K562 (cell line): ENCODE measurements around the gene GAL. TPM values are rescaled to one million over a fixed set of nuclear protein-coding genes. Genes with fewer than 3 reads are reported as not detected.

Experiments used
- ATAC-seq: fragments of 200-7000 bp; cut with Tn5 transposase; 3 replicates; pipeline ENCODE4 v1.9.1; 2020; ENCODE audit warnings: moderate library complexity
- BruUV-seq: library from RNA; stranded (reverse); fragments of 400-500 nt; replicated peaks from 2 replicates; lab custom pipeline; 2021; lab: Mats Ljungman, UMichigan
- CTCF ChIA-PET: fragments of 300-600 bp; formaldehyde crosslinking; extraction: SDS; loops from one replicate; lab custom pipeline; 2021; ENCODE audit warnings: low intra/inter-chr PET ratio; lab: Yijun Ruan, JAX
- POLR2A ChIA-PET: fragments of 300-600, 350-650 bp; sonication (Branson Sonifier 250); formaldehyde crosslinking; extraction: SDS; loops from one replicate; lab custom pipeline; 2021; ENCODE audit warnings: antibody characterized with exemption, inconsistent platforms; lab: Yijun Ruan, JAX
- DNase-seq, 4 experiments: peaks; one replicate each; pipeline versions ENCODE4 v3.0.0 to v3.0.0-alpha.2; 2011 to 2018; ENCODE audit warnings: low spot score in 3 of 4, mixed read lengths in 3 of 4; ENCODE audit errors: extremely low read depth in 1 of 4
- FAIRE-seq: peaks from 2 replicates; lab custom pipeline; 2011; peaks lifted over from hg19 to GRCh38; lab: Jason Lieb, UNC
- H2AFZ ChIP-seq: 2 replicates; pipeline ENCODE4 v1.6.0; 2011; ENCODE audit warnings: low read depth, low read length, control low read depth, inconsistent platforms
- H3K27ac ChIP-seq: fragments of 200-600 bp; 3 replicates; pipeline ENCODE4 v1.8.0; 2011; ENCODE audit warnings: low read depth, mild to moderate bottlenecking, control low read depth, inconsistent platforms, low read length, moderate library complexity, mixed read lengths; ENCODE audit errors: extremely low read depth
- H3K27me3 ChIP-seq, 2 experiments: fragments of 300-600 bp in 1 of 2; 2 replicates in 1 of 2; 3 replicates in 1 of 2; pipeline versions ENCODE4 v1.6.0 to v1.8.0; 2011; ENCODE audit warnings: inconsistent platforms in 2 of 2, low read length in 2 of 2, mild to moderate bottlenecking in 1 of 2, mixed read lengths in 1 of 2, moderate library complexity in 1 of 2; ENCODE audit not compliant: control insufficient read depth in 2 of 2, insufficient read depth in 2 of 2
- H3K36me3 ChIP-seq: fragments of 300-600 bp; 3 replicates; pipeline ENCODE4 v1.8.0; 2011; ENCODE audit warnings: mild to moderate bottlenecking, low read length, inconsistent platforms; ENCODE audit not compliant: control insufficient read depth, insufficient read depth
- H3K4me1 ChIP-seq, 2 experiments: fragments of 200-600 bp in 1 of 2; replicated peaks in 1 of 2; 2 replicates in 1 of 2; 3 replicates in 1 of 2; pipeline versions ENCODE4 v1.5.1 to v1.8.0; 2011; ENCODE audit warnings: inconsistent platforms in 2 of 2, low read length in 2 of 2, mild to moderate bottlenecking in 1 of 2, mixed read lengths in 1 of 2, moderate library complexity in 1 of 2; ENCODE audit not compliant: control insufficient read depth in 2 of 2, insufficient read depth in 2 of 2
- H3K4me2 ChIP-seq: 2 replicates; pipeline ENCODE4 v1.6.1; 2011; ENCODE audit warnings: low read length, control low read depth, inconsistent platforms, mixed read lengths; ENCODE audit not compliant: insufficient read depth
- H3K4me3 ChIP-seq: fragments of 200-600 bp; sonication (generic), shearing (Covaris generic); 2 replicates; pipeline ENCODE4 v1.5.1; 2016; ENCODE audit warnings: control low read depth, inconsistent platforms
- H3K79me2 ChIP-seq: fragments of 200-600 bp; 3 replicates; pipeline ENCODE4 v1.8.0; 2011; ENCODE audit warnings: low read length, inconsistent platforms; ENCODE audit not compliant: control insufficient read depth, insufficient read depth
- H3K9ac ChIP-seq, 2 experiments: 2 replicates each; pipeline versions ENCODE4 v1.6.0 to v1.6.1; 2011; ENCODE audit warnings: low read depth in 2 of 2, low read length in 2 of 2, control low read depth in 1 of 2, inconsistent platforms in 1 of 2, mild to moderate bottlenecking in 1 of 2, mixed read lengths in 1 of 2; ENCODE audit not compliant: insufficient read depth in 1 of 2
- H3K9me1 ChIP-seq: one replicate; pipeline ENCODE4 v1.6.0; 2011; ENCODE audit warnings: inconsistent platforms, mild to moderate bottlenecking, low read length, moderate library complexity; ENCODE audit not compliant: control insufficient read depth, insufficient read depth
- H3K9me3 ChIP-seq: replicated peaks from 2 replicates; pipeline ENCODE4 v1.5.1; 2011; ENCODE audit warnings: low read depth, low read length, inconsistent platforms; ENCODE audit not compliant: control insufficient read depth, insufficient read depth
- H4K20me1 ChIP-seq: replicated peaks from 2 replicates; pipeline ENCODE4 v1.6.1; 2011; ENCODE audit warnings: low read length, inconsistent platforms, mixed read lengths; ENCODE audit not compliant: control insufficient read depth, insufficient read depth
- L3MBTL2 ChIP-seq: fragments of 450-650 bp; IDR thresholded peaks from 2 replicates; pipeline ENCODE4 v1.6.1; 2016; ENCODE audit warnings: mild to moderate bottlenecking, moderate library complexity
- RAD21 ChIP-seq, 2 experiments: fragments of 250-450 bp in 1 of 2; fragments of 450-650 bp in 1 of 2; sonication (Bioruptor Pico) in 1 of 2; formaldehyde crosslinking in 1 of 2; IDR thresholded peaks in 1 of 2; conservative IDR thresholded peaks in 1 of 2; 2 replicates each; pipeline versions ENCODE4 v1.4.0 to v1.8.0; 2020 to 2022; ENCODE audit warnings: mild to moderate bottlenecking in 2 of 2, moderate library complexity in 1 of 2
- REST ChIP-seq, 2 experiments: fragments of 450-650 bp; formaldehyde crosslinking in 1 of 2; IDR thresholded peaks; 2 replicates each; pipeline versions ENCODE4 v1.4.0 to v1.6.1; 2014 to 2020; ENCODE audit warnings: mild to moderate bottlenecking in 2 of 2, borderline replicate concordance in 1 of 2, low read depth in 1 of 2
- SMAD3 ChIP-seq: fragments of 450-650 bp; formaldehyde crosslinking; conservative IDR thresholded peaks from 2 replicates; pipeline ENCODE4 v1.4.0; 2020; ENCODE audit warnings: mild to moderate bottlenecking
- WGBS: fragments of 100-300 bp; shearing (Covaris generic); methylation state at CpG from one replicate; pipeline ENCODE4 v1.1.6; 2016; ENCODE audit warnings: low coverage, mixed read lengths; ENCODE audit not compliant: insufficient coverage; ENCODE audit errors: missing lambda C conversion rate; 5-methylcytosine and 5-hydroxymethylcytosine counted together
- in situ Hi-C: fragments of 300-500 bp; cut with MboI; formaldehyde crosslinking; loops from 4 replicates; pipeline ENCODE4 v1.15.0; 2018; ENCODE audit warnings: inconsistent platforms, mixed read lengths
- intact Hi-C: fragments of 100-400 bp; cut with micrococcal nuclease; formaldehyde crosslinking; loops from 2 replicates; pipeline ENCODE4 v1.14.2; 2022
- polyA plus RNA-seq, 8 experiments: library from polyadenylated mRNA; depleted of rRNA in 4 of 8; stranded (reverse) in 5 of 8; unstranded in 3 of 8; fragments of >200 nt; fragmentation: Nextera tagmentation in 2 of 8; fragmentation: Illumina TruSeq in 1 of 8; extraction: Ambion mirVana in 2 of 8; extraction: Trizol in 1 of 8; gene quantifications; 2 replicates each; pipeline versions ENCODE4 v1.2.1 to v1.2.3, GENCODE V29; 2011 to 2014; ENCODE audit warnings: inconsistent platforms in 1 of 8, missing spikeins in 1 of 8
- total RNA-seq, 7 experiments: library from RNA; depleted of rRNA in 6 of 7; stranded (reverse); fragments of >200 nt in 6 of 7; fragmentation: Illumina TruSeq in 2 of 7; extraction: Trizol in 2 of 7; gene quantifications; 2 replicates each; pipeline versions ENCODE4 v1.2.1 to v1.2.3, GENCODE V29; 2011 to 2021; ENCODE audit warnings: low replicate concordance in 1 of 7
- TF ChIP-seq, protein P1 (sequence below), 3 experiments: IDR thresholded peaks in 2 of 3; conservative IDR thresholded peaks in 1 of 3; 2 replicates each; pipeline ENCODE4 v1.5.1; 2011 to 2012; ENCODE audit warnings: low read length in 3 of 3, mild to moderate bottlenecking in 3 of 3, control low read depth in 2 of 3, improper control_type of control experiment in 1 of 3, inconsistent platforms in 1 of 3, low read depth in 1 of 3, mixed read lengths in 1 of 3, moderate library complexity in 1 of 3; ENCODE audit not compliant: insufficient read depth in 2 of 3
- TF ChIP-seq, protein P2 (sequence below): fragments of 450-650 bp; formaldehyde crosslinking; IDR thresholded peaks from 2 replicates; pipeline ENCODE4 v1.4.0; 2020; ENCODE audit warnings: mild to moderate bottlenecking, moderate library complexity

The GAL gene
- total and polyA plus RNA-seq, 9 of the 15 experiments (the other 6 are each of a cell fraction or from before 2014, with no cell fraction given) = 10.6 to 119 (median 36.3) TPM

GRCh38 chr11:68643585-68643984, 40.8 kb upstream of the GAL start:
- ATAC-seq = peak; percentile 74
- Histone ChIP-seq H3K9me1 (no peaks in the 10 kb centered on the region), H3K4me2 (no peak overlapping the region; the same call in 1 of the 2 replicates), H3K79me2 (no peaks in the 10 kb centered on the region), H3K27ac (no peak overlapping the region), H3K9me3 (no peaks in the 10 kb centered on the region; the same call in 1 of the 2 replicates), H3K27me3 (peaks cover 31 to 37% of the 10 kb centered on the region in 2 experiments; a peak in 4 of 5 replicates), H3K36me3 (no peaks in the 10 kb centered on the region), H3K4me1 (peaks cover 0 to 4% of the 10 kb centered on the region in 2 experiments; a peak in 2 of 5 replicates), H3K9ac (no peak overlapping the region), H4K20me1 (no peaks in the 10 kb centered on the region), H2AFZ (no peak overlapping the region), H3K4me3 (no peak overlapping the region)
- no TSS peak for BruUV-seq
- intact Hi-C loops = loop anchor here (5.0 kb wide), 1 partner anchor 154 kb away; no protein-coding TSS in a partner anchor
- ChIA-PET CTCF (interaction anchor here (0.6 kb wide), 1 partner anchor 145 kb away, joined by 3 read pairs; no protein-coding TSS in a partner anchor), POLR2A (interaction anchor here (0.6 to 1.0 kb wide), 4 partner anchors 11 to 359 kb away, joined by 3 to 5 read pairs (median 4); no protein-coding TSS in a partner anchor)
- peak; percentile 29; the same call in 1 of the 2 replicates for TF ChIP-seq REST (IDR thresholded peaks at IDR 0.05; ENCODE audit: borderline replicate concordance)
- TF ChIP-seq REST (CRISPR knock-in tag; IDR thresholded peaks at IDR 0.05; ENCODE audit: low read depth) = no peak
- TF ChIP-seq, protein P1, sequence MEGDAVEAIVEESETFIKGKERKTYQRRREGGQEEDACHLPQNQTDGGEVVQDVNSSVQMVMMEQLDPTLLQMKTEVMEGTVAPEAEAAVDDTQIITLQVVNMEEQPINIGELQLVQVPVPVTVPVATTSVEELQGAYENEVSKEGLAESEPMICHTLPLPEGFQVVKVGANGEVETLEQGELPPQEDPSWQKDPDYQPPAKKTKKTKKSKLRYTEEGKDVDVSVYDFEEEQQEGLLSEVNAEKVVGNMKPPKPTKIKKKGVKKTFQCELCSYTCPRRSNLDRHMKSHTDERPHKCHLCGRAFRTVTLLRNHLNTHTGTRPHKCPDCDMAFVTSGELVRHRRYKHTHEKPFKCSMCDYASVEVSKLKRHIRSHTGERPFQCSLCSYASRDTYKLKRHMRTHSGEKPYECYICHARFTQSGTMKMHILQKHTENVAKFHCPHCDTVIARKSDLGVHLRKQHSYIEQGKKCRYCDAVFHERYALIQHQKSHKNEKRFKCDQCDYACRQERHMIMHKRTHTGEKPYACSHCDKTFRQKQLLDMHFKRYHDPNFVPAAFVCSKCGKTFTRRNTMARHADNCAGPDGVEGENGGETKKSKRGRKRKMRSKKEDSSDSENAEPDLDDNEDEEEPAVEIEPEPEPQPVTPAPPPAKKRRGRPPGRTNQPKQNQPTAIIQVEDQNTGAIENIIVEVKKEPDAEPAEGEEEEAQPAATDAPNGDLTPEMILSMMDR (IDR thresholded peaks at IDR 0.05 in 2 of 3, conservative IDR thresholded peaks at IDR 0.05 in 1 of 3; ENCODE audit: insufficient read depth in 2 of 3, low read depth in 1 of 3, low read length in 3 of 3) = peak in 2 of 3 experiments; percentile 36 to 43; a peak in 4 of 6 replicates
- TF ChIP-seq, protein P2, sequence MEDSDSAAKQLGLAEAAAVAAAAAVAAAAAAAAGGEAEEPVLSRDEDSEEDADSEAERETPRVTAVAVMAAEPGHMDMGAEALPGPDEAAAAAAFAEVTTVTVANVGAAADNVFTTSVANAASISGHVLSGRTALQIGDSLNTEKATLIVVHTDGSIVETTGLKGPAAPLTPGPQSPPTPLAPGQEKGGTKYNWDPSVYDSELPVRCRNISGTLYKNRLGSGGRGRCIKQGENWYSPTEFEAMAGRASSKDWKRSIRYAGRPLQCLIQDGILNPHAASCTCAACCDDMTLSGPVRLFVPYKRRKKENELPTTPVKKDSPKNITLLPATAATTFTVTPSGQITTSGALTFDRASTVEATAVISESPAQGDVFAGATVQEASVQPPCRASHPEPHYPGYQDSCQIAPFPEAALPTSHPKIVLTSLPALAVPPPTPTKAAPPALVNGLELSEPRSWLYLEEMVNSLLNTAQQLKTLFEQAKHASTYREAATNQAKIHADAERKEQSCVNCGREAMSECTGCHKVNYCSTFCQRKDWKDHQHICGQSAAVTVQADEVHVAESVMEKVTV (CRISPR knock-in tag) = 0 out of 2 replicates have a peak, but pooled peaks have one; percentile 12
- no peak for TF ChIP-seq SMAD3
- peak in 1 of 2 experiments; percentile 54; a peak in 2 of 4 replicates for TF ChIP-seq RAD21 (CRISPR knock-in tag; conservative IDR thresholded peaks at IDR 0.05 in 1 of 2, IDR thresholded peaks at IDR 0.05 in 1 of 2)
- peak; percentile 16; the same call in 1 of the 2 replicates for TF ChIP-seq L3MBTL2
- in situ Hi-C loops = loop anchor here (25.0 kb wide), 1 partner anchor 1019 kb away; no protein-coding TSS in a partner anchor
- WGBS = 3% methylated on average over 12 of the region's 12 CpGs
- peak; percentile 60 for FAIRE-seq
- peak in 2 of 4 experiments; percentile 33 to 44 for DNase-seq
